IMR-90 (cell line): ENCODE measurements around the gene CACNA2D3.

Experiments
- CTCF ChIP-seq: conservative IDR thresholded peaks from 2 replicates; pipeline ENCODE4 v1.5.1; 2012; ENCODE audit warnings: mild to moderate bottlenecking, low read depth, low read length, improper control_type of control experiment
- ELK1 ChIP-seq: fragments of 150-350 bp; IDR thresholded peaks from 2 replicates; pipeline ENCODE4 v1.6.1; 2016; ENCODE audit warnings: low read depth, mild to moderate bottlenecking, low read length, moderate library complexity, borderline replicate concordance
- NFE2L2 ChIP-seq: fragments of 150-350 bp; IDR thresholded peaks from 2 replicates; pipeline ENCODE4 v1.6.1; 2016; ENCODE audit warnings: low read depth, mild to moderate bottlenecking, low read length
- RFX5 ChIP-seq: IDR thresholded peaks from 2 replicates; pipeline ENCODE4 v1.8.0; 2012; ENCODE audit warnings: low read depth, mild to moderate bottlenecking, low read length, moderate library complexity
- SMC3 ChIP-seq: fragments of 150-350 bp; IDR thresholded peaks from 2 replicates; pipeline ENCODE4 v1.6.1; 2016; ENCODE audit warnings: low read depth, mild to moderate bottlenecking, antibody characterized with exemption, low read length, moderate library complexity
- USF2 ChIP-seq: fragments of 150-350 bp; IDR thresholded peaks from 2 replicates; pipeline ENCODE4 v1.6.1; 2017; ENCODE audit warnings: mild to moderate bottlenecking, antibody characterized with exemption, low read length, low read depth

GRCh38 chr3:54892168-54892567, 769.8 kb downstream of the CACNA2D3 start:
- TF ChIP-seq RFX5, result no peak
- TF ChIP-seq CTCF, result no peak
- no peak for TF ChIP-seq NFE2L2
- TF ChIP-seq SMC3, result no peak
- no peak for TF ChIP-seq USF2
- TF ChIP-seq ELK1, result no peak
